Measurements from ENCODE around the gene PAFAH1B1.
"Not testable (repeated sequence)": the region's sequence is repeated elsewhere in the genome, so short reads cannot be mapped to it uniquely, and the experiment has no call there.

PAFAH1B1 gene

DNA sequence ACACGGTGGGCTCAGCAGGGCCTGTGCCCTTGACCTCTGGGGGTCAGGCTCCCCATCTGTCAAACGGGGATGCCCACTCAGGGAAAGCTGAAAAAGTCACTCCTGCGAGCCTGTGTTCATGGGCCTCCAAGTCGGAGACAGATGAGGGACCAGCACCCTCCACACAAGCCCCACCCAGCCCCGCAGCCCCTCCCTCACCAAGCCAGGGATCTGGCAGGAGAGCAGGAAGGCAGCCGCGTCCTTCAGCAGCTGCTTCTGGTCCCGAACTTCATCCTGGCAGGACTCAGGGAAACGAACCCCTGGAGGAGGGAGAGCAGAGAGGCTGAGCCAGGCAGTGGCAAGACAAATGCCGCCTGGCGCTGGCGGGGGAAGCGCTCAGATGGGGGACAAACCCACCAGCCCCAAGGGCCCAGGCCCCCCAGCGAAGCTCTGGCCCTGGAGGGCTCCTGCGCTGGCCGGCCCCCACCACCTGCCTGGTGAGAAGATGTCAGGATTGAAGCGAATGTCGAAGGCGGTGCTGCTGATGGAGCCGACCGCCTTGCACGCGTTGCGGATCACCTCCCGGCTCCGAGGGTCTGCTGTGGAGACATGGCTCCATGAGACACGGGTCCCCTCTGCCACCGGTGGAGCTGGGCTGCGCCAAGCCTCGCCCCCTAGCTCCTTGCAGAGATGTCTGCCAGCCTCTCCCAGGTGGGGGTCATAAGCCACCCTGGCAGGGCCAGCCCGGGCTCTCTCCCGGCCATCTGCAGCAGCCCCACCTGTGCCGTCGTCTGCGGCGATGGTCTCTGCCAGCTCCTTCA, 102.7 kb downstream of the PAFAH1B1 start:
- H3K4me3 ChIP-seq (ENCODE audit: low read length) = no peak overlapping the region
- no peak for TF ChIP-seq ZNF274 (IDR thresholded peaks at IDR 0.05; ENCODE audit: low read depth, low read length)

DNA sequence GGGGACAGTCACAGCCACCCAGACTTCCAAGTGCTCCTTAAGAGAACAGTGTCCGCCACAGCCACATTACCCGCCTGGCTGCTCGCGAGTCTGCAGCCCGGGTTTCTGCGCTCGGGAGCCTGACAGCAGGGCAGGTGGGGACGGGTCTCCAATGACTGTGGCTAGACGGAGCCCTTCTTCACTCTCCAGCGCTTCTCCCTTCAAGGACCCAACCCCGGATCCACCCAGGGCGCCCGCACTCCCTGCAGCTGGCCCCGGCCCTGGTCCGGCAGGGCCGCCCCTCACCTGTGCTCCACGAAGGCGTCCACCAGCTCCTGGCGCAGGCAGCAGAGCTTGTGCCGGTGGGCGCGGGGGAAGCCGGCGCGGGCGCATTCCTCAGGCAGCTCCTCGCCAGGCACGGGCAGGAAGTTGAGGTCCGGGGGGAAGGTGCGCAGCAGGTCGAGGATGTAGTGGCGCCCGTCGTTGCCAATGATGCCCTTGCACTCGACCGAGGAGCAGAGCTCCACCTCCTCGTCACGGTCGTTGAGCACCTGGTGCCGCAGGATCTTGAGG, 104.2 kb downstream of the PAFAH1B1 start:
- no peak for TF ChIP-seq ZNF274 (IDR thresholded peaks at IDR 0.05; ENCODE audit: low read depth, low read length)
- no peak overlapping the region for H3K4me3 ChIP-seq (ENCODE audit: low read length)

DNA sequence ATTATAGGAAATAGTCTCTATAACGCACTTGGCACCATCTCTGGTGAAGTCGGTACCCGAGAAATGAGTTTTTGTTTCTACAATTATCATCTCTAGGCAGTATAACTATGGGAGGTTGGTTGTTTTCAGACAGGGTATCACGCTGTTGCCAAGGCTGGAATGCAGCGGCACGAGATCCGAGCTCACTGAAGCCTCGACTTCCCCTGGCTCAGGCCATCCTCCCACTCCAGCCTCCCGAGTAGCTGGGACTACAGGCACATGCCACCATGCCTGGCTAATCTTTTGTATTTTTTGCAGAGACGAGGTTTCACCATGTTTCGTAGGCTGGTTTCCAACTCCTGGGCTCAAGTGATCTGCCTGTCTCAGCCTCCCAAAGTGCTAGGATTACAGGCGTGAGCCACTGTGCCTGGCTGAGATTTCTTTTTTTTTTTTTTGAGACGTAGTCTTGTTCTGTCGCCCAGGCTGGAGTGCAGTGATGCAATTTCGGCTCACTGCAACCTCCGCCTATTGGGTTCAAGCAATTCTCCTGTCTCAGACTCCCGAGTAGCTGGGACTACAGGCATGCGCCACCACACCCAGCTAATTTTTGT, 105.9 kb downstream of the PAFAH1B1 start:
- not testable (repeated sequence) for H3K4me3 ChIP-seq (ENCODE audit: low read length)

DNA sequence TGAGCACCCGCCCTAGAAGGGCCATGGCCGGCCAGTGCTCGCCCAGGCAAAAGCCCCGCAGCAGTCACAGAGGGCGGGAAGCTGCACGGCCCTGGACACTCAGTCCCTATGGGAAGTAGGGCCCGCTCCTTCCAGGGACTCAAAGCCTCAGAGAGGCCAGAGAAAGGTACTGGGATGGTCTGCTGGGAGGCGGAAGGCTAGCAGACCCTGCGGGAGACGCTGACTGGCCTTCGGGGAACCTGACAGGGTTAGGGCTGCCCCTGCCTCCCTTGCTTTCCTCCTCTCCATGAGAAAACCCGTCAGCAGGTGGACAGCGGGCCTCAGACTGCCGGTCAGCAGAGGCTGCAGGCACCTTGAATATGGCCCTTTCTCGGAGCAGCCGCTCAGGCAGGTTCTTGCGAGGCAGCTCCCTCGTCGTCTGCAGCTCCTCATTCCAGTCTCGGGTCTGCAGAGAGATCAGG, 106.6 kb downstream of the PAFAH1B1 start:
- no peak overlapping the region for H3K4me3 ChIP-seq (ENCODE audit: low read length)
- no peak for TF ChIP-seq ZNF274 (IDR thresholded peaks at IDR 0.05; ENCODE audit: low read depth, low read length)

DNA sequence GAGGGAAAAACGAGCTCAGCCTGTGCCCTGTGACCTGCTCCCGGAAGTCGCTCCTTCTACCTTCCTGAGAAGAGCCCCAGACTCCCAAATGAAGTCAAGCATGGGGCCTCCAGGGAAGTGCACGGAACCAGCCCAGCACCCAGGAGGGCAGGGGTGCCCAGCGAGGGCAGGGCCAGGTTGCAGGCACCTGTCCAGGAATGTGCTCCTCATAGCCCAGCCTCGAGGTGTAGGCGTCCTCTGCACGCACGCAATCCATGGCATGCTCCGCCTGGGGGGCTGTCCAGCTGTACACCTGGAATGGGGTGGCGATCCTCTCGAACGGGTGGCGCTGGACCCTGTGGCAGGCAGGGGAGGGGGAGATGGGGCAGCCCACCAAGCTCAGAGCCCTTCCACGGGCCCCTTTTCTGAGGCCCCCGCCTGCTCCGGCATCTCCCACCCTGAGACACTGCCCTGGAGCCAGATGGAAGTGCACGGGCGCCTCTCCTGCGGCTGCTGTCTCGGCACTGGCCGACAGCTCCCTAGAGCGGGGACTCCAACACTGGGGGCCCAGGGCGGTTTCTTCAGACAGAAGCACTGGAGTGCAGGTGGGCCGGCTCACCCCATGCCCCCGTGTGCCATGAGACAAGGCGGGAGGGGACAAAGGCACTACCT, 107.2 kb downstream of the PAFAH1B1 start:
- H3K4me3 ChIP-seq (ENCODE audit: low read length) = no peak overlapping the region
- TF ChIP-seq ZNF274 (IDR thresholded peaks at IDR 0.05; ENCODE audit: low read depth, low read length) = no peak

DNA sequence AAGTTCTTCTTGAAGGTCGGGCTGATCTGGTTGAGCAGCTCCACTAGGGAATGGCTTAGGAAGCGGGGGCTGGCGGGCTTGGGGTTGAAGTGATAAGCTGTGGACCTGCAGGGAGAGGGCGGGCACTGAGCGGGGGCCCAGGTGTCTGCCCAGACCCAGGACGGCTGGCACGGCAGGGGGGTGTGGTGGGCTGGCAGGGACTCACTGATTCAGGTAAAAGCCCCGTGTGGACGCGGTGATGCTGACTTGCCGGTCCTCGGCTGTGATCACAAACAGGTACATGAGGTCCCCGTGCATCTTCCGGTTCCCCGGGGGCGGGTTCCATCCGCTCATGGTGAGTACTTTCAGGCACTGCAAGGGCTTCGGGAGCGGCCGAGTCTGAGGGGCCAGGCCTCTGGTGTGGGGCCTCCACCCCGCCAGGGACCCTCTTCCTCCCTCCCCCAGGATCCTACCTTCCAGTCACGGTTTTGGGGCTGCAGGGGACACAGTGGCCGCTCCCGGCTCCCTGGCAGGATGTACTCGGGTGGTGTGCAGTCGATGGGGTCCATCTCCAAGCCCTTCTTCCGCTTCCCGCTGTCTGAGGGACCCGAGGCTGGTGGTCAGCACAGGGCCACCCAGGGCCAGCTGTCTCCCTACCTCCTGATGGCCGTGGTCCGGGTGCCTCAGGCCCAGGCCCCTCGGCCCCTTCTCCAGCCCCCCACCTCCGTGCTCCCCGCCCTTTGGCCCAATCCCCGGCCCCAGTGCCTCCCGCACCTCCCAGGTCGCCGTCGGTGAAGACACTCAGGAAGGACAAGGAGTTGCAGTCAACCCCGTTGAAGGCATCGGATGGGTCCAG, 107.9 kb downstream of the PAFAH1B1 start:
- no peak for TF ChIP-seq ZNF274 (IDR thresholded peaks at IDR 0.05; ENCODE audit: low read depth, low read length)

DNA sequence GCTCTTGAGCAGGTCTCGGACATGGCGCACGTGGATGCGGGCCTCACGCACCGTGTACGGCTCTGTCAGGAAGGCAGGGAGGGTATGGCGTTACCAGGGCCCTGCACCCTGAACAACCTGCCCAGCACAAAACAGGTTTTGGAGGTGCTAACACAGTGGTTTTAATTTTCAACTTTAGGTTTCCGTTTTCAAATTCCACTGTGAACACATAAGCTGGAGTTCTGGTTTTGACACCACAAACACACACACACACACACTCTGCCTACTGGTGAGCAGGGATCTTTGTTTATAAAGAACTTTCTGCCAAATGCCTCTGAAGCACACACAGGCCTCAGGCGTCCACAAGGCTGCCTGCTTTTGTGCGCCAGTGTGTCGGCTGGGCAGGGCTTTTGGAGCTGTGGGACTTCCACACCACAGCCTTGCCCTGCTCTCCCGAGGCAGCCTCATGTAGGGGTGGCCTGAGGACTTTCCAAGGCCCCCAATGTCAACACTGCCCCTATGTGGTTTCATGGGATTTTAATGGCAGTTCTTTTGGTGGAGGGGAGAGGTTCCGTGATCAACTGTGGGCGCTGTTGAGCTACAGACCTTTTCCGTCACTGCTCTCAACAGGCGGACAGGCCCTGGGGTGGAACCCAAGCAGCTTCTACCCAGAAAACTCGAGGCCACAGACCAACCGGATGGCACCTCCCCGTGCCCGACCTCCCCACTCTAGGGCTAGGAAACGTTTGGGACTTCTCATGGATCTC, 108.7 kb downstream of the PAFAH1B1 start:
- H3K4me3 ChIP-seq (ENCODE audit: low read length) = no peak overlapping the region
- TF ChIP-seq ZNF274 (IDR thresholded peaks at IDR 0.05; ENCODE audit: low read depth, low read length) = no peak

More for the DNA sequence above, 107.9 kb downstream of the PAFAH1B1 start:
- H3K4me3 ChIP-seq (ENCODE audit: low read length) = no peak overlapping the region

DNA sequence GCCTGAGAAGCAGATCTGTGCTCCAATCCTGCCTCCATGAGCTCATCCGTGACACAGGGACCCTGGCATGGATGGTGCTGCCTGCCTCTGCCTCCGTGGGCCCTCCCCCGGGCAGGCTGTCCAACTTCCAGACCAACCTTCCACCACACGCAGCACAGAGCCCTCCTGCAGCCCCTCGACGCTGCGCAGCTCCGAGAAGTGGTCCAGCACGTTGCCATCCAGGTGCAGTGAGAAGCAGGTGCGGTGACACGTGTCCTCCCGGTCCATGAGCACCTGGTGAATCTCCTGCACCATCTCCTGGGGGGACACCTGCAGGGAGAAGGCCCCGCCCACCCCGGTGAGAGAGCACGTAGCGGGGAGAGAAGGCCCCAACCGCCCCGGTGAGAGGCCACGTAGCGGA, 109.7 kb downstream of the PAFAH1B1 start:
- H3K4me3 ChIP-seq (ENCODE audit: low read length) = no peak overlapping the region
- no peak for TF ChIP-seq ZNF274 (IDR thresholded peaks at IDR 0.05; ENCODE audit: low read depth, low read length)

DNA sequence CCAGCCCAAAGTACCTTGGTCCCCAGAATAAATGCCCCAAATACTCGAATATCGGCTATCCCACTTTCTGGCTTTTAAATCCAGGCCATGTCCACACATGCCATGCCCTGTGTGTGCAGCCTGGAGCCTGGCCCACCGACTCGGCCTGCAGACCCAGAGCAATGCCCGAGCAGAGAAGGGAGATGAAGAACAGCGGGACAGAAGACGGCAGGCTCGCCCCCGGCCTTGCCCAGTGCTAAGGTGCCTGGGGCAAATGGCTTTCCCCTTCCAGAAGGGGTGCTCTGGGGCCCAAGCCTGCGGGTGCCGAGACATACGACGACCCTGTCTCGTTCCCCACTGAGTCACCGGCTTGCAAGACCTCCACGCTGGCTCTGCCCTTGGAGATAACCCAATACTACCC, 110.2 kb downstream of the PAFAH1B1 start:
- no peak for TF ChIP-seq ZNF274 (IDR thresholded peaks at IDR 0.05; ENCODE audit: low read depth, low read length)
- H3K4me3 ChIP-seq (ENCODE audit: low read length) = no peak overlapping the region

DNA sequence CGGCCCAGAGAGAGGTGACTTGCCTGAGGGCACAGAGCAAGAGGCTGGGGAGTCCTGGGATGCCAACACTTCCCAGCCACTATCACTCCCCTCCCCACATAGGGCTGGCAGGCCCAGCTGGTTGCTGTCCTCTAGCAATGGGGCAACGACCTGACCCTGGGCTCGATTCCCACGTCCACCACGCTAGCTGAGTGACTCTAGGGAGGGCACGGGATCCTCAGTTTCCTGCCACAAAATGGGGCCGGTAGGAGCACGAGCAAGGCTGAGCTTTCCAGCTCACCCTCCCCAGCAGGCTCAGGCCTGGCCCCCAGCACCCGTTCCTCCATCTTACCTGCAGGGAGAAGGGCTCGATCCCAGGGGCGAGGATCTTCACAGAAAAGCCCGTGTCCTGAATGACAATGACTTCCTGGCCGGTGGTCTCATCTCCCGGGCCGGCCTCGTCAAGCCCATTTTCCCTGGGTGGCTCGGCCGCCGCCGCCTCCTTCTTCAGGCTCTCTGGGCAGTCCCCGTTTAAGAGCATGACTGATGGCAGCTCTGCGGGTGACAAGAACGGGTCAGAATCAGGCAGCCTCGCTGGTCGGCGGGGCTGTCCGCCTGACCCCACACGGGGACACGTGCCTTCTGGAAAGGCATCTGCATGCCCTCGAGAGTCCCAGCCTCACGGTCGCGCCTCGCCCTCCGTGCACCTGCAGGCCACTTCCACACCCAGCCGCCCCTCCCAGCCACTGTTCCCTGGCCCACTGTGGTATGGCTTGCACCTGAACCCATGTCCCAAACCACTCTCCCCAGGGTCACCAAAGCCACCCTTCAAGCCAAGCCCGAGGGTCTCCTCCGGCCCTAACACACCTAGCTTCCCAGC, 110.8 kb downstream of the PAFAH1B1 start:
- TF ChIP-seq ZNF274 (IDR thresholded peaks at IDR 0.05; ENCODE audit: low read depth, low read length) = no peak
- no peak overlapping the region for H3K4me3 ChIP-seq (ENCODE audit: low read length)

DNA sequence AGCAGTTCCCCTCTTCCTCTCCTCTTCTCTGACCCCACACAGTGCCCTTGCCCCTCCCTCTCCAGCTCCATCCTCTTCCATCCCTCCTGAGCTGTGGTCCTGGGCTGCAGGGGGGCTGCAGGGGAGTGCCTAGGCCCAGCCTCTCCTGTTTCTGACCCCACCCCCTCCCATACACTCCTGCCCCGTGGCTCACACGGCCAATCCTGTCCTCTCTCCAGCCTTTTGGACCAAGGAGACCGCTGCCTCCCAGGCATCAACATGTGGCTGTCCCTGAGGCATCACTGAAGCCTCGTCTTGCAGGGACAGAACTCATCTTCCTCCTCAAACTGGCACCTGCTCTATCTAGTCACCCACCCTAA, 111.4 kb downstream of the PAFAH1B1 start:
- H3K4me3 ChIP-seq (ENCODE audit: low read length) = no peak overlapping the region

DNA sequence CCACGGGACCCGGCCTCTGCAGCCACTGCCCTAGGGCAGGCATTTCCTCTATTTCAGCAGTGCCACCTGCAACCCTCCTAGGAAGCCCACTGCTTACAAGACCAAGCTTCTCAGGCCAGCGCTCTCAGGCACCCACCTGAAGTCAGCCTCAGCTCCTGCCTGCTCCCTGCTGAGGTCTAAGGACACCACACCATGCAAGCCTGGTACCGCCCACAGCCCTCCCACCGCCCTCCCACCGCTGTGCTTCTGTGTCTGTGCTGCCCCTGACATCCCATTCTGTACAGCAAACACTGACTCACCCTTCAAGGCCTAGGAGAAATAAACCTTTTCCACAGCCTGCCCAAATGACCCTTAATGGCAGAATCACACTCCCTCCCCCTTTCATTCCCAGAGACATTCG, 111.8 kb downstream of the PAFAH1B1 start:
- no peak for TF ChIP-seq ZNF274 (IDR thresholded peaks at IDR 0.05; ENCODE audit: low read depth, low read length)
- no peak overlapping the region for H3K4me3 ChIP-seq (ENCODE audit: low read length)

More for the DNA sequence above, 111.4 kb downstream of the PAFAH1B1 start:
- no peak for TF ChIP-seq ZNF274 (IDR thresholded peaks at IDR 0.05; ENCODE audit: low read depth, low read length)

Data from GM08714 (cell line).